ENCODE data around the gene TTYH1.

TTYH1 gene

GRCh38 chr19:54415208-54415900 lies at the start of gene TTYH1:
TSS of gene TTYH1 (plus strand) at chr19:54415464. CDS start at chr19:54415553, 89 bp downstream.
- TF ChIP-seq NFIC (IDR thresholded peaks at IDR 0.05) (no peak), TCF12 (IDR thresholded peaks at IDR 0.05; ENCODE audit: low read depth) (no peak), EGR1 (IDR thresholded peaks at IDR 0.05) (no peak), RAD21 (IDR thresholded peaks at IDR 0.05; ENCODE audit: low read depth) (no peak), TEAD4 (IDR thresholded peaks at IDR 0.05) (no peak), EP300 (IDR thresholded peaks at IDR 0.05; ENCODE audit: borderline replicate concordance) (no peak), TAF1 (IDR thresholded peaks at IDR 0.05; ENCODE audit: low read depth) (no peak), FOXM1 (IDR thresholded peaks at IDR 0.05; ENCODE audit: borderline replicate concordance, low read depth) (no peak), CEBPB (IDR thresholded peaks at IDR 0.05) (no peak), USF1 (IDR thresholded peaks at IDR 0.05) (no peak), MAX (IDR thresholded peaks at IDR 0.05) (no peak), CREB1 (IDR thresholded peaks at IDR 0.05; ENCODE audit: low read depth) (no peak), REST (IDR thresholded peaks at IDR 0.05; ENCODE audit: low read depth) (no peak)

- no peak for TF ChIP-seq NFIC (IDR thresholded peaks at IDR 0.05)
- TF ChIP-seq EGR1 (IDR thresholded peaks at IDR 0.05) = no peak
Measured at GRCh38 chr19:54366811-54367210, 48.5 kb upstream of the TTYH1 start.

GRCh38 chr19:54369082-54369687 lies 46.1 kb upstream of the TTYH1 start:
- no peak for TF ChIP-seq TCF12 (IDR thresholded peaks at IDR 0.05; ENCODE audit: low read depth)
- no peak for TF ChIP-seq USF1 (IDR thresholded peaks at IDR 0.05)
- no peak for TF ChIP-seq EP300 (IDR thresholded peaks at IDR 0.05; ENCODE audit: borderline replicate concordance)
- TF ChIP-seq CEBPB (IDR thresholded peaks at IDR 0.05) = no peak
- no peak for TF ChIP-seq ZBTB7A (IDR thresholded peaks at IDR 0.05; ENCODE audit: low read depth)
- no peak for TF ChIP-seq TAF1 (IDR thresholded peaks at IDR 0.05; ENCODE audit: low read depth)
- no peak for TF ChIP-seq CREB1 (IDR thresholded peaks at IDR 0.05; ENCODE audit: low read depth)
- no peak for TF ChIP-seq EGR1 (IDR thresholded peaks at IDR 0.05)
- TF ChIP-seq TEAD4 (IDR thresholded peaks at IDR 0.05) = no peak
- no peak for TF ChIP-seq FOXM1 (IDR thresholded peaks at IDR 0.05; ENCODE audit: borderline replicate concordance, low read depth)
- TF ChIP-seq MAX (IDR thresholded peaks at IDR 0.05) = no peak
- TF ChIP-seq NFIC (IDR thresholded peaks at IDR 0.05) = no peak

- TF ChIP-seq ZBTB7A (IDR thresholded peaks at IDR 0.05; ENCODE audit: low read depth) = no peak
- no peak for TF ChIP-seq YY1 (IDR thresholded peaks at IDR 0.05; ENCODE audit: low read depth)
- no peak for TF ChIP-seq TEAD4 (IDR thresholded peaks at IDR 0.05)
- TF ChIP-seq FOXM1 (IDR thresholded peaks at IDR 0.05; ENCODE audit: borderline replicate concordance, low read depth) = no peak
- TF ChIP-seq EP300 (IDR thresholded peaks at IDR 0.05; ENCODE audit: borderline replicate concordance) = no peak
- no peak for TF ChIP-seq NFIC (IDR thresholded peaks at IDR 0.05)
- no peak for TF ChIP-seq CREB1 (IDR thresholded peaks at IDR 0.05; ENCODE audit: low read depth)
- TF ChIP-seq EGR1 (IDR thresholded peaks at IDR 0.05) = no peak
- TF ChIP-seq USF1 (IDR thresholded peaks at IDR 0.05) = no peak
- TF ChIP-seq TCF12 (IDR thresholded peaks at IDR 0.05; ENCODE audit: low read depth) = no peak
- no peak for TF ChIP-seq RAD21 (IDR thresholded peaks at IDR 0.05; ENCODE audit: low read depth)
Measured at GRCh38 chr19:54373781-54374631, 41.3 kb upstream of the TTYH1 start.

GRCh38 chr19:54376610-54377285 lies 38.5 kb upstream of the TTYH1 start:
- no peak for TF ChIP-seq ZBTB7A (IDR thresholded peaks at IDR 0.05; ENCODE audit: low read depth)
- TF ChIP-seq USF1 (IDR thresholded peaks at IDR 0.05) = no peak
- TF ChIP-seq YY1 (IDR thresholded peaks at IDR 0.05; ENCODE audit: low read depth) = no peak
- TF ChIP-seq EGR1 (IDR thresholded peaks at IDR 0.05) = no peak
- TF ChIP-seq TEAD4 (IDR thresholded peaks at IDR 0.05) = no peak
- no peak for TF ChIP-seq CREB1 (IDR thresholded peaks at IDR 0.05; ENCODE audit: low read depth)
- no peak for TF ChIP-seq REST (IDR thresholded peaks at IDR 0.05; ENCODE audit: low read depth)
- TF ChIP-seq TCF12 (IDR thresholded peaks at IDR 0.05; ENCODE audit: low read depth) = no peak
- no peak for TF ChIP-seq NFIC (IDR thresholded peaks at IDR 0.05)
- no peak for TF ChIP-seq RAD21 (IDR thresholded peaks at IDR 0.05; ENCODE audit: low read depth)
- TF ChIP-seq TAF1 (IDR thresholded peaks at IDR 0.05; ENCODE audit: low read depth) = no peak
- no peak for TF ChIP-seq CEBPB (IDR thresholded peaks at IDR 0.05)
- TF ChIP-seq FOXM1 (IDR thresholded peaks at IDR 0.05; ENCODE audit: borderline replicate concordance, low read depth) = no peak
- TF ChIP-seq EP300 (IDR thresholded peaks at IDR 0.05; ENCODE audit: borderline replicate concordance) = no peak
- TF ChIP-seq MAX (IDR thresholded peaks at IDR 0.05) = no peak

Data from Ishikawa (cell line).